ENCODE measurements around the gene TNFRSF21. TPM values are rescaled to one million over a fixed set of nuclear protein-coding genes. Genes with fewer than 3 reads are reported as not detected.
A peak's percentile ranks its signal among the peaks of the same experiment; 100 is the strongest.

Gene TNFRSF21, protein sequence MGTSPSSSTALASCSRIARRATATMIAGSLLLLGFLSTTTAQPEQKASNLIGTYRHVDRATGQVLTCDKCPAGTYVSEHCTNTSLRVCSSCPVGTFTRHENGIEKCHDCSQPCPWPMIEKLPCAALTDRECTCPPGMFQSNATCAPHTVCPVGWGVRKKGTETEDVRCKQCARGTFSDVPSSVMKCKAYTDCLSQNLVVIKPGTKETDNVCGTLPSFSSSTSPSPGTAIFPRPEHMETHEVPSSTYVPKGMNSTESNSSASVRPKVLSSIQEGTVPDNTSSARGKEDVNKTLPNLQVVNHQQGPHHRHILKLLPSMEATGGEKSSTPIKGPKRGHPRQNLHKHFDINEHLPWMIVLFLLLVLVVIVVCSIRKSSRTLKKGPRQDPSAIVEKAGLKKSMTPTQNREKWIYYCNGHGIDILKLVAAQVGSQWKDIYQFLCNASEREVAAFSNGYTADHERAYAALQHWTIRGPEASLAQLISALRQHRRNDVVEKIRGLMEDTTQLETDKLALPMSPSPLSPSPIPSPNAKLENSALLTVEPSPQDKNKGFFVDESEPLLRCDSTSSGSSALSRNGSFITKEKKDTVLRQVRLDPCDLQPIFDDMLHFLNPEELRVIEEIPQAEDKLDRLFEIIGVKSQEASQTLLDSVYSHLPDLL
- total RNA-seq (1 to 10 TPM; 3.7 to 4.5 TPM), polyA plus RNA-seq (1 to 10 TPM; 3.9 to 6.0 TPM)
- long read RNA-seq, donor 1, partial matches to known transcripts, result 1 of 6 reads
- long read RNA-seq, donor 1, other reads (novel, unspliced or antisense), result 1 of 6 reads
- long read RNA-seq, donor 2, partial matches to known transcripts, result 1 of 3 reads
- long read RNA-seq, donor 2, other reads (novel, unspliced or antisense), result 1 of 3 reads

- H3K9me3 ChIP-seq (ENCODE audit: control insufficient read depth, low read length), result no peaks in the 10 kb centered on the region
Measured at GRCh38 chr6:47309291-47310130, at the start of gene TNFRSF21. TSS of gene TNFRSF21 (minus strand) at chr6:47309905. CDS start at chr6:47309511, 394 bp downstream.

GRCh38 chr6:47358440-47359225 lies 48.9 kb upstream of the TNFRSF21 start:
- WGBS, 2 donors, result 58 to 65% methylated on average over 6 of the region's 6 CpGs
- intact Hi-C loops (cut with DNase I), result no loop called here
- H3K27me3 ChIP-seq (ENCODE audit: control insufficient read depth in 1 of 2, insufficient read depth in 2 of 2, low read length in 1 of 2), result no peaks in the 10 kb centered on the region
- H3K9me3 ChIP-seq (ENCODE audit: control insufficient read depth, low read length), result peaks cover 1% of the 10 kb centered on the region
- ATAC-seq (ENCODE audit: low FRiP score), result no peak
- no peaks in the 10 kb centered on the region for H3K4me1 ChIP-seq (ENCODE audit: control insufficient read depth in 1 of 2, insufficient read depth in 2 of 2, low read length in 2 of 2)
- DNase-seq, result no peak
- H3K36me3 ChIP-seq (ENCODE audit: control insufficient read depth in 1 of 2, insufficient read depth in 2 of 2, low read length in 1 of 2), result no peaks in the 10 kb centered on the region
- H3K27ac ChIP-seq (ENCODE audit: low read depth in 1 of 2, low read length in 2 of 2), result no peak overlapping the region
- H3K4me3 ChIP-seq (ENCODE audit: low read length in 2 of 2), result no peak overlapping the region

More at GRCh38 chr6:47309291-47310130, at the start of gene TNFRSF21:
- WGBS, 2 donors, result 0% methylated on average over 72 to 86 of the region's 86 CpGs
- Histone ChIP-seq H3K27ac (ENCODE audit: low read depth in 1 of 2, low read length in 2 of 2) (no peak within 1 kb of the TSS), H3K27me3 (ENCODE audit: control insufficient read depth in 1 of 2, insufficient read depth in 2 of 2, low read length in 1 of 2) (no peaks in the 10 kb centered on the region), H3K36me3 (ENCODE audit: control insufficient read depth in 1 of 2, insufficient read depth in 2 of 2, low read length in 1 of 2) (no peaks in the 10 kb centered on the region), H3K4me1 (ENCODE audit: control insufficient read depth in 1 of 2, insufficient read depth in 2 of 2, low read length in 2 of 2) (no peaks in the 10 kb centered on the region), H3K4me3 (ENCODE audit: low read length in 2 of 2) (peak within 1 kb of the TSS; percentile 2 to 9)
- ATAC-seq (ENCODE audit: low FRiP score) (peak; percentile 97), DNase-seq (peak; percentile 93)
- intact Hi-C loops (cut with DNase I), result loop anchor here in 1 of 2 donors (10.0 kb wide), 1 partner anchor 215 kb away; no protein-coding TSS in a partner anchor

DNA sequence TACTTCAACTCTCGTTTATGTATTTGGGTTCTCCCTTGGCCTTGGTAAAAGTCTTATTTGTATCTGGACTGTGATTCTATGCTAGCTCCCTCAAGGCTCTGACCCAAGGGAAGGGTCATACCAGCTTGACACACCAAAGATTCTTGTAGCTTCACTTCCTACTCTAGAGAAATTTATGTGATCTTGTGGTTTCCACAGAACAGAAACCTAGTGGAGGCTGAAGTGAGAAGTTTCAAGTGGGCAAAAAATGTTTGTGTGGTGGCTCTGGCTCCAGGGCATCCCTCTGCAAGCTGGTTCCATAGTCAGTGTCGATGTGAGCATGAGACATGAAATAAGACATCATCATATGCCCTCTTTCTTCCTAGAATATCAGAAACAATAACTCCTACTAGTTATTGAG lies 48.1 kb upstream of the TNFRSF21 start:
- intact Hi-C loops (cut with DNase I), result no loop called here

GRCh38 chr6:47355496-47355895 lies 45.8 kb upstream of the TNFRSF21 start:
- Histone ChIP-seq H3K36me3 (ENCODE audit: control insufficient read depth in 1 of 2, insufficient read depth in 2 of 2, low read length in 1 of 2) (no peaks in the 10 kb centered on the region), H3K4me1 (ENCODE audit: control insufficient read depth in 1 of 2, insufficient read depth in 2 of 2, low read length in 2 of 2) (no peaks in the 10 kb centered on the region), H3K27ac (ENCODE audit: low read depth in 1 of 2, low read length in 2 of 2) (no peak overlapping the region), H3K9me3 (ENCODE audit: control insufficient read depth, low read length) (no peaks in the 10 kb centered on the region), H3K4me3 (ENCODE audit: low read length in 2 of 2) (no peak overlapping the region), H3K27me3 (ENCODE audit: control insufficient read depth in 1 of 2, insufficient read depth in 2 of 2, low read length in 1 of 2) (no peaks in the 10 kb centered on the region)
- DNase-seq (no peak), ATAC-seq (ENCODE audit: low FRiP score) (no peak)
- intact Hi-C loops (cut with DNase I), result no loop called here

More for the DNA sequence above, 48.1 kb upstream of the TNFRSF21 start:
- Histone ChIP-seq H3K9me3 (ENCODE audit: control insufficient read depth, low read length) (no peaks in the 10 kb centered on the region), H3K36me3 (ENCODE audit: control insufficient read depth in 1 of 2, insufficient read depth in 2 of 2, low read length in 1 of 2) (no peaks in the 10 kb centered on the region), H3K4me3 (ENCODE audit: low read length in 2 of 2) (no peak overlapping the region), H3K4me1 (ENCODE audit: control insufficient read depth in 1 of 2, insufficient read depth in 2 of 2, low read length in 2 of 2) (no peaks in the 10 kb centered on the region), H3K27me3 (ENCODE audit: control insufficient read depth in 1 of 2, insufficient read depth in 2 of 2, low read length in 1 of 2) (no peaks in the 10 kb centered on the region), H3K27ac (ENCODE audit: low read depth in 1 of 2, low read length in 2 of 2) (no peak overlapping the region)
- DNase-seq, result no peak
- 78 to 80% methylated on average over 2 of the region's 2 CpGs for WGBS, 2 donors
- no peak for ATAC-seq (ENCODE audit: low FRiP score)

GRCh38 chr6:47353871-47354270 lies 44.2 kb upstream of the TNFRSF21 start:
- DNase-seq, result no peak
- no peaks in the 10 kb centered on the region for H3K36me3 ChIP-seq (ENCODE audit: control insufficient read depth in 1 of 2, insufficient read depth in 2 of 2, low read length in 1 of 2)
- no peaks in the 10 kb centered on the region for H3K4me1 ChIP-seq (ENCODE audit: control insufficient read depth in 1 of 2, insufficient read depth in 2 of 2, low read length in 2 of 2)
- peaks cover 2% of the 10 kb centered on the region for H3K9me3 ChIP-seq (ENCODE audit: control insufficient read depth, low read length)
- no peak overlapping the region for H3K27ac ChIP-seq (ENCODE audit: low read depth in 1 of 2, low read length in 2 of 2)
- 49 to 51% methylated on average over 1 of the region's 1 CpG for WGBS, 2 donors
- H3K27me3 ChIP-seq (ENCODE audit: control insufficient read depth in 1 of 2, insufficient read depth in 2 of 2, low read length in 1 of 2), result no peaks in the 10 kb centered on the region
- no peak overlapping the region for H3K4me3 ChIP-seq (ENCODE audit: low read length in 2 of 2)
- intact Hi-C loops (cut with DNase I), result no loop called here
- ATAC-seq (ENCODE audit: low FRiP score), result no peak

DNA sequence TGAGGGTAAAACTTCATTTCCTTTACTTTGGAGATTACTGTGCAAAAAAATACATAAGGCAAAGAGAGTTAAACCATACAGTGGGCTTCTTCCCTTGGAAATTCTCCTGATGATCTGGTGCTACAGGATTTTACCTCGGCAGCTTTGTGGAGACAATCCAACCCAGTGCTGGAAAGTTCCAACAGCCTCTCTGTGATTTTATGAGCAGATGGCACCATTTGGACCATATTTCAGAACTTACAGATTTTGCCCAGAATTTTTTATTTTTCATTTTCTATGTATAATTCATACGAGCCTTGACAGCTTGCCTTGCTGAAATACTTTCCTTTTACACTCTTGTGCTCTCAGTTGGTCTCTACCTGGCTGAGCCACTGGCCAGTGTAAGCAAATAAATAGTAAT lies 43.3 kb upstream of the TNFRSF21 start:
- ATAC-seq (ENCODE audit: low FRiP score), result no peak
- 55 to 58% methylated on average over 2 of the region's 2 CpGs for WGBS, 2 donors

GRCh38 chr6:47352194-47352920 lies 42.7 kb upstream of the TNFRSF21 start:
- Histone ChIP-seq H3K27ac (ENCODE audit: low read depth in 1 of 2, low read length in 2 of 2) (no peak overlapping the region), H3K27me3 (ENCODE audit: control insufficient read depth in 1 of 2, insufficient read depth in 2 of 2, low read length in 1 of 2) (no peaks in the 10 kb centered on the region), H3K36me3 (ENCODE audit: control insufficient read depth in 1 of 2, insufficient read depth in 2 of 2, low read length in 1 of 2) (no peaks in the 10 kb centered on the region), H3K4me1 (ENCODE audit: control insufficient read depth in 1 of 2, insufficient read depth in 2 of 2, low read length in 2 of 2) (no peaks in the 10 kb centered on the region), H3K9me3 (ENCODE audit: control insufficient read depth, low read length) (peaks cover 2% of the 10 kb centered on the region), H3K4me3 (ENCODE audit: low read length in 2 of 2) (no peak overlapping the region)
- intact Hi-C loops (cut with DNase I), result no loop called here
- WGBS, 2 donors, result 68 to 77% methylated on average over 5 of the region's 5 CpGs
- ATAC-seq (ENCODE audit: low FRiP score) (no peak), DNase-seq (no peak)

More for the DNA sequence above, 43.3 kb upstream of the TNFRSF21 start:
- peaks cover 2% of the 10 kb centered on the region for H3K9me3 ChIP-seq (ENCODE audit: control insufficient read depth, low read length)
- intact Hi-C loops (cut with DNase I), result no loop called here
- no peak for DNase-seq
- H3K4me1 ChIP-seq (ENCODE audit: control insufficient read depth in 1 of 2, insufficient read depth in 2 of 2, low read length in 2 of 2), result no peaks in the 10 kb centered on the region
- no peaks in the 10 kb centered on the region for H3K36me3 ChIP-seq (ENCODE audit: control insufficient read depth in 1 of 2, insufficient read depth in 2 of 2, low read length in 1 of 2)
- no peak overlapping the region for H3K4me3 ChIP-seq (ENCODE audit: low read length in 2 of 2)
- H3K27ac ChIP-seq (ENCODE audit: low read depth in 1 of 2, low read length in 2 of 2), result no peak overlapping the region
- no peaks in the 10 kb centered on the region for H3K27me3 ChIP-seq (ENCODE audit: control insufficient read depth in 1 of 2, insufficient read depth in 2 of 2, low read length in 1 of 2)
